BE2C (cell line): ENCODE results near the gene MEGF8.

Experiments used
- DNase-seq: peaks from one replicate; pipeline ENCODE4 v3.0.0-alpha.2; 2020
- H3K27me3 ChIP-seq: fragments of 250-450 bp; sonication (Bioruptor Pico); 2 replicates; pipeline ENCODE4 v1.5.1; 2020; ENCODE audit warnings: mild to moderate bottlenecking
- H3K36me3 ChIP-seq: fragments of 250-450 bp; sonication (Bioruptor Pico); 2 replicates; pipeline ENCODE4 v1.5.1; 2020; ENCODE audit warnings: mild to moderate bottlenecking
- H3K4me1 ChIP-seq: fragments of 250-450 bp; sonication (Bioruptor Pico); 2 replicates; pipeline ENCODE4 v1.5.1; 2020
- H3K4me3 ChIP-seq: 2 replicates; pipeline ENCODE4 v1.5.1; 2011; ENCODE audit warnings: low read depth, low read length
- H3K9me3 ChIP-seq: fragments of 250-450 bp; sonication (Bioruptor Pico); 2 replicates; pipeline ENCODE4 v1.5.1; 2020
- CTCF ChIP-seq: IDR thresholded peaks from 2 replicates; pipeline ENCODE4 v1.5.1; 2012; ENCODE audit warnings: mild to moderate bottlenecking, low read depth, low read length

MEGF8 gene

DNA sequence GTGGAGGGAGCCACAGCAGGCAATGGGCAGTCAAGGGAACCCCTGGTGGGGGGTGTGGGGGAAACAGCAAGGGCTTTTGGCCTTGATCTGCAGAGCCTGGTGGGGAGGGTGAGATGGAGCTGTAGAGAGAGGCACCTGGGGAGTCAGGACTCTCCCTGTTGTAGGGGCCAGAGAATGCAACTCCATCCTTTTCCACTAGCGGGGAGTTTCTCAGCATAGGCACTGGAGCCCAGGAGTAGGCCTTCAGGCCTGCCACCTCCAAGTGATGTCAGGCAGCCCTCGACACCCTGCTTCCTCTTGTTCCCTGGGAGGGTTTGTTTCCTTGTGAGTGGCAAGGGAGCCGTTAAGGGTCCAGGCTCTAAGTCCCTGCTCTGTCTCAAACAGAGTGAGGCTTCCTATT, 25.0 kb downstream of the MEGF8 start:
- no peak for TF ChIP-seq CTCF
- Histone ChIP-seq H3K36me3 (peaks cover 13% of the 10 kb centered on the region), H3K27me3 (no peaks in the 10 kb centered on the region), H3K9me3 (no peaks in the 10 kb centered on the region), H3K4me3 (no peak overlapping the region), H3K4me1 (peaks cover 5% of the 10 kb centered on the region; the same call in 1 of the 2 replicates)
- DNase-seq: no peak

GRCh38 chr19:42351079-42351735, 25.8 kb downstream of the MEGF8 start:
- Histone ChIP-seq H3K27me3 (no peaks in the 10 kb centered on the region), H3K4me1 (peaks cover 5% of the 10 kb centered on the region; the same call in 1 of the 2 replicates), H3K9me3 (no peaks in the 10 kb centered on the region), H3K36me3 (peaks cover 16% of the 10 kb centered on the region), H3K4me3 (no peak overlapping the region)
- no peak for TF ChIP-seq CTCF
- no peak for DNase-seq

- no peak overlapping the region for H3K4me3 ChIP-seq
- no peaks in the 10 kb centered on the region for H3K27me3 ChIP-seq
- peak; percentile 53 for DNase-seq
- peaks cover 26% of the 10 kb centered on the region for H3K36me3 ChIP-seq
- no peak for TF ChIP-seq CTCF
- H3K9me3 ChIP-seq: no peaks in the 10 kb centered on the region
- H3K4me1 ChIP-seq: peaks cover 5% of the 10 kb centered on the region; the same call in 1 of the 2 replicates
These were observed 27.1 kb downstream of the MEGF8 start for GRCh38 chr19:42352301-42353259.

DNA sequence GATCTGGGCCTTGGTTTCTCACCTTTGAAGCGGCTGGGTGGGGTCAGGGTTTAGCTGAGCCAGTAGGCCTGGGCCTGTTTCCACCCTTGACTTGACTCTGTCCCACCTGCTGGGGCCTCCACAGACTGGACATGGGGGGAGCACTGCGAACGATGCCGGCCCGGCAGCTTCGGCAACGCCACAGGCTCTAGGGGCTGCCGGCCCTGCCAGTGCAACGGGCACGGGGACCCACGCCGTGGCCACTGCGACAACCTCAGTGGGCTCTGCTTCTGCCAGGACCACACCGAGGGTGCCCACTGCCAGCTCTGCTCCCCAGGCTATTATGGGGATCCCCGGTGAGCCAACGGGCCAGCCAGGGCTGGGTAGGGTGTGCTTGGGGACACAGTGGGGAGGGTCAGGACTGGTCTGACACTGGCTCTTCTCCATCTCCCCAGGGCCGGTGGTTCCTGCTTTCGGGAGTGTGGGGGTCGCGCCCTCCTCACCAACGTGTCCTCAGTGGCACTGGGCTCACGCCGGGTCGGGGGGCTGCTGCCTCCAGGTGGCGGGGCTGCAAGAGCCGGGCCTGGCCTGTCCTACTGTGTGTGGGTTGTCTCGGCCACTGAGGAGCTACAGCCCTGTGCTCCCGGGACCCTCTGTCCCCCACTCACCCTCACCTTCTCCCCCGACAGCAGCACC, 28.0 kb downstream of the MEGF8 start:
- H3K36me3 ChIP-seq: peaks cover 26% of the 10 kb centered on the region
- H3K4me3 ChIP-seq: no peak overlapping the region
- H3K9me3 ChIP-seq: no peaks in the 10 kb centered on the region
- DNase-seq: no peak
- no peak for TF ChIP-seq CTCF
- no peaks in the 10 kb centered on the region for H3K27me3 ChIP-seq
- peaks cover 5% of the 10 kb centered on the region; the same call in 1 of the 2 replicates for H3K4me1 ChIP-seq

DNA sequence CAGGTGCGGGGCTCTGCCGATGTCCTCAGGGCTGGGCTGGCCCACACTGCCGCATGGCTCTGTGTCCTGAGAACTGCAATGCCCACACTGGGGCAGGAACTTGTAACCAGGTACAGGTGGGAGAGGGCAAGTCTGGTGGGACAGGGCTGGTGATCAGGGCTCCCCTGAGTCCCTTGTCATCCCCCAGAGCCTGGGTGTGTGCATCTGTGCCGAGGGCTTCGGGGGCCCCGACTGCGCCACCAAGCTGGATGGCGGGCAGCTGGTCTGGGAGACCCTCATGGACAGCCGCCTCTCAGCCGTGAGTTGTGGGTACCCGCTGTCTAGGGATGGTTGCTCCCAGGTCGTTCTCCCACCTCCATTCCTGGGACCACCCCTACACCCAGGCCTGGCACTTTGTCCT, 30.5 kb downstream of the MEGF8 start:
- H3K4me1 ChIP-seq: peaks cover 5% of the 10 kb centered on the region; the same call in 1 of the 2 replicates
- H3K36me3 ChIP-seq: peaks cover 26% of the 10 kb centered on the region
- no peak for TF ChIP-seq CTCF
- DNase-seq: no peak
- no peak overlapping the region for H3K4me3 ChIP-seq
- H3K9me3 ChIP-seq: no peaks in the 10 kb centered on the region
- H3K27me3 ChIP-seq: no peaks in the 10 kb centered on the region
